ENCODE results near the gene CD55.

Gene CD55

GRCh38 chr1:207321079-207321789 is at the start of gene CD55:
TSS of gene CD55 (plus strand) at chr1:207321678. CDS start at chr1:207321766, 88 bp downstream.
- peak; percentile 96 to 99 for DNase-seq (ENCODE audit: extremely low read depth in 1 of 2, low read depth in 1 of 2)

GRCh38 chr1:207274882-207275281 is 46.6 kb upstream of the CD55 start:
- no peak for DNase-seq (ENCODE audit: extremely low read depth in 1 of 2, low read depth in 1 of 2)

- no peak for DNase-seq (ENCODE audit: extremely low read depth in 1 of 2, low read depth in 1 of 2)
These were observed 45.0 kb upstream of the CD55 start for GRCh38 chr1:207276465-207276864.

- DNase-seq (ENCODE audit: extremely low read depth in 1 of 2, low read depth in 1 of 2), result no peak
These were observed 44.2 kb upstream of the CD55 start for GRCh38 chr1:207277241-207277640.

- DNase-seq (ENCODE audit: extremely low read depth in 1 of 2, low read depth in 1 of 2), result no peak
These were observed 41.8 kb upstream of the CD55 start for GRCh38 chr1:207279652-207280051.

- no peak for DNase-seq (ENCODE audit: extremely low read depth in 1 of 2, low read depth in 1 of 2)
These were observed 40.8 kb upstream of the CD55 start for GRCh38 chr1:207280706-207281105.

GRCh38 chr1:207282058-207282457 is 39.4 kb upstream of the CD55 start:
- no peak for DNase-seq (ENCODE audit: extremely low read depth in 1 of 2, low read depth in 1 of 2)

GRCh38 chr1:207282496-207283380 is 38.7 kb upstream of the CD55 start:
- no peak for DNase-seq (ENCODE audit: extremely low read depth in 1 of 2, low read depth in 1 of 2)

GRCh38 chr1:207283421-207283820 is 38.1 kb upstream of the CD55 start:
- DNase-seq (ENCODE audit: extremely low read depth in 1 of 2, low read depth in 1 of 2), result no peak

- no peak for DNase-seq (ENCODE audit: extremely low read depth in 1 of 2, low read depth in 1 of 2)
These were observed 37.1 kb upstream of the CD55 start for GRCh38 chr1:207284209-207284897.

GRCh38 chr1:207286786-207287468 is 34.6 kb upstream of the CD55 start:
- no peak for DNase-seq (ENCODE audit: extremely low read depth in 1 of 2, low read depth in 1 of 2)

GRCh38 chr1:207288315-207288714 is 33.2 kb upstream of the CD55 start:
- no peak for DNase-seq (ENCODE audit: extremely low read depth in 1 of 2, low read depth in 1 of 2)

GRCh38 chr1:207289756-207290155 is 31.7 kb upstream of the CD55 start:
- DNase-seq (ENCODE audit: extremely low read depth in 1 of 2, low read depth in 1 of 2), result no peak

GRCh38 chr1:207291723-207292122 is 29.8 kb upstream of the CD55 start:
- DNase-seq (ENCODE audit: extremely low read depth in 1 of 2, low read depth in 1 of 2), result no peak

GRCh38 chr1:207298186-207298585 is 23.3 kb upstream of the CD55 start:
- no peak for DNase-seq (ENCODE audit: extremely low read depth in 1 of 2, low read depth in 1 of 2)

- DNase-seq (ENCODE audit: extremely low read depth in 1 of 2, low read depth in 1 of 2), result no peak
These were observed 22.7 kb upstream of the CD55 start for GRCh38 chr1:207298636-207299398.

- DNase-seq (ENCODE audit: extremely low read depth in 1 of 2, low read depth in 1 of 2), result no peak
These were observed 20.5 kb upstream of the CD55 start for GRCh38 chr1:207300970-207301369.

GRCh38 chr1:207302618-207303393 is 18.7 kb upstream of the CD55 start:
- DNase-seq (ENCODE audit: extremely low read depth in 1 of 2, low read depth in 1 of 2), result no peak

GRCh38 chr1:207304710-207305488 is 16.6 kb upstream of the CD55 start:
- no peak for DNase-seq (ENCODE audit: extremely low read depth in 1 of 2, low read depth in 1 of 2)
